HCT116 (cell line): ENCODE measurements around the gene BLTP3A. TPM values are rescaled to one million over a fixed set of nuclear protein-coding genes. Genes with fewer than 3 reads are reported as not detected.

ENCODE experiments used
- ATAC-seq: fragments of 200-7000 bp; cut with Tn5 transposase; 2 replicates; pipeline ENCODE4 v1.9.1; 2020; ENCODE audit warnings: mild to moderate bottlenecking, moderate library complexity
- BruUV-seq: library from RNA; stranded (reverse); fragments of 400-500 nt; replicated peaks from 2 replicates; lab custom pipeline; 2021; lab: Mats Ljungman, UMichigan
- CTCF ChIA-PET: fragments of 300-600 bp; sonication (Branson Sonifier 250); formaldehyde crosslinking; loops from one replicate; lab custom pipeline; 2021; ENCODE audit warnings: antibody characterized with exemption; lab: Charles Lee
- POLR2A ChIA-PET: fragments of 300-600, 350-600 bp; sonication (Branson Sonifier 250); formaldehyde crosslinking; loops from one replicate; lab custom pipeline; 2021; ENCODE audit warnings: antibody characterized with exemption; lab: Charles Lee
- RAD21 ChIA-PET, 2 experiments: fragments of 300-600 bp; sonication (Branson Sonifier 250); formaldehyde crosslinking; loops; one replicate each; lab custom pipeline; 2023; ENCODE audit warnings: low total read pairs in 2 of 2; ENCODE audit not compliant: uncharacterized antibody in 2 of 2, unreplicated experiment in 2 of 2, low non-redundant PET in 1 of 2; lab: Charles Lee
- DNase-seq: peaks from one replicate; pipeline ENCODE4 v3.0.0-alpha.2; 2010; ENCODE audit warnings: low read depth, low spot score
- H2AFZ ChIP-seq: fragments of 200-600 bp; shearing (Covaris generic), sonication (generic); 2 replicates; pipeline ENCODE4 v1.6.1; 2017; ENCODE audit warnings: low read depth, mixed run types, mixed read lengths, antibody characterized with exemption, low read length; ENCODE audit not compliant: poor library complexity, severe bottlenecking
- H3K27ac ChIP-seq: 2 replicates; pipeline ENCODE4 v1.5.1; 2012; ENCODE audit warnings: low read depth, low read length
- H3K27me3 ChIP-seq: fragments of 200-600 bp; sonication (generic); 2 replicates; pipeline ENCODE4 v1.6.1; 2016; ENCODE audit warnings: mixed run types, low read length, mixed read lengths; ENCODE audit not compliant: insufficient read depth
- H3K36me3 ChIP-seq, 2 experiments: fragments of 200-500 bp in 1 of 2; fragments of 200-600 bp in 1 of 2; sonication (Bioruptor generic) in 1 of 2; sonication (generic) in 1 of 2; 2 replicates each; pipeline versions ENCODE4 v1.5.1 to v1.6.1; 2014 to 2016; ENCODE audit warnings: low read length in 2 of 2, inconsistent platforms in 1 of 2, mixed read lengths in 1 of 2, mixed run types in 1 of 2; ENCODE audit not compliant: insufficient read depth in 2 of 2, control insufficient read depth in 1 of 2
- H3K4me1 ChIP-seq, 2 experiments: fragments of 200-600 bp in 1 of 2; sonication (generic) in 1 of 2; 2 replicates each; pipeline versions ENCODE4 v1.5.1 to v1.6.1; 2012 to 2017; ENCODE audit warnings: low read length in 2 of 2, inconsistent platforms in 1 of 2, mild to moderate bottlenecking in 1 of 2, mixed read lengths in 1 of 2, mixed run types in 1 of 2, moderate library complexity in 1 of 2; ENCODE audit not compliant: insufficient read depth in 2 of 2, control insufficient read depth in 1 of 2
- H3K4me2 ChIP-seq: fragments of 200-600 bp; sonication (generic); 2 replicates; pipeline ENCODE4 v1.6.1; 2017; ENCODE audit warnings: mixed run types, low read length, mixed read lengths
- H3K4me3 ChIP-seq, 2 experiments: fragments of 200-600 bp in 1 of 2; sonication (generic) in 1 of 2; replicated peaks in 1 of 2; 2 replicates each; pipeline ENCODE4 v1.5.1; 2011 to 2016; ENCODE audit warnings: low read length in 2 of 2, control low read depth in 1 of 2, low read depth in 1 of 2, mild to moderate bottlenecking in 1 of 2, mixed read lengths in 1 of 2, mixed run types in 1 of 2
- H3K79me2 ChIP-seq: fragments of 200-600 bp; sonication (generic); 2 replicates; pipeline ENCODE4 v1.6.1; 2017; ENCODE audit warnings: mild to moderate bottlenecking, mixed run types, low read length, moderate library complexity, mixed read lengths; ENCODE audit not compliant: insufficient read depth
- H3K9ac ChIP-seq: fragments of 200-600 bp; sonication (generic); 2 replicates; pipeline ENCODE4 v1.6.1; 2016; ENCODE audit warnings: low read length, mixed read lengths
- H3K9me2 ChIP-seq: fragments of 200-600 bp; sonication (generic), shearing (Covaris generic); 2 replicates; pipeline ENCODE4 v1.6.1; 2017; ENCODE audit warnings: mixed run types, mild to moderate bottlenecking, moderate library complexity; ENCODE audit not compliant: insufficient read depth
- H3K9me3 ChIP-seq, 2 experiments: fragments of 200-500 bp in 1 of 2; fragments of 200-600 bp in 1 of 2; sonication (Bioruptor generic) in 1 of 2; sonication (generic) in 1 of 2; 2 replicates each; pipeline ENCODE4 v1.6.1; 2014 to 2017; ENCODE audit warnings: low read length in 2 of 2, mixed read lengths in 2 of 2, inconsistent platforms in 1 of 2, low read depth in 1 of 2, mild to moderate bottlenecking in 1 of 2, mixed run types in 1 of 2, moderate library complexity in 1 of 2; ENCODE audit not compliant: control insufficient read depth in 1 of 2, insufficient read depth in 1 of 2
- H4K20me1 ChIP-seq: fragments of 200-600 bp; sonication (generic), shearing (Covaris generic); 2 replicates; pipeline ENCODE4 v1.6.1; 2017; ENCODE audit warnings: mixed run types, mild to moderate bottlenecking, moderate library complexity; ENCODE audit not compliant: insufficient read depth
- CBX3 ChIP-seq: IDR thresholded peaks from 2 replicates; pipeline ENCODE4 v1.6.1; 2012; ENCODE audit warnings: low read depth
- EGR1 ChIP-seq: IDR thresholded peaks from 2 replicates; pipeline ENCODE4 v1.6.1; 2012; ENCODE audit warnings: low read depth
- ELF1 ChIP-seq: IDR thresholded peaks from 2 replicates; pipeline ENCODE4 v1.6.1; 2012; ENCODE audit warnings: low read depth, borderline replicate concordance
- EZH2 ChIP-seq: fragments of 200-600 bp; sonication (generic); IDR thresholded peaks from 2 replicates; pipeline ENCODE4 v1.6.1; 2017; ENCODE audit warnings: antibody characterized with exemption, mixed run types
- EZH2phosphoT487 ChIP-seq: fragments of 200-600 bp; IDR thresholded peaks from 2 replicates; pipeline ENCODE4 v1.6.1; 2018; ENCODE audit warnings: antibody characterized with exemption, borderline replicate concordance
- FOSL1 ChIP-seq: IDR thresholded peaks from 2 replicates; pipeline ENCODE4 v1.6.1; 2012; ENCODE audit warnings: low read depth
- JUND ChIP-seq: IDR thresholded peaks from 2 replicates; pipeline ENCODE4 v1.6.1; 2012
- POLR2AphosphoS5 ChIP-seq: IDR thresholded peaks from 2 replicates; pipeline ENCODE4 v1.6.1; 2011; ENCODE audit warnings: mild to moderate bottlenecking, low read depth, low read length, moderate library complexity
- RAD21 ChIP-seq: IDR thresholded peaks from 2 replicates; pipeline ENCODE4 v1.6.1; 2012; ENCODE audit warnings: low read depth, mild to moderate bottlenecking
- SIN3A ChIP-seq: IDR thresholded peaks from 2 replicates; pipeline ENCODE4 v1.6.1; 2012; ENCODE audit warnings: low read depth
- SP1 ChIP-seq: IDR thresholded peaks from 2 replicates; pipeline ENCODE4 v1.6.1; 2012; ENCODE audit warnings: low read depth
- ZFX ChIP-seq: fragments of 450-650 bp; IDR thresholded peaks from 2 replicates; pipeline ENCODE4 v1.6.1; 2017
- intact Hi-C: fragments of 100-400 bp; cut with micrococcal nuclease; formaldehyde crosslinking; loops from 2 replicates; pipeline ENCODE4 v1.10.0; 2022
- total RNA-seq: library from RNA; stranded (reverse); gene quantifications from one replicate; pipeline ENCODE4 v1.2.1, GENCODE V29; 2021; ENCODE audit not compliant: unreplicated experiment
- TF ChIP-seq, protein P1 (sequence below): IDR thresholded peaks from 2 replicates; pipeline ENCODE4 v1.6.1; 2012; ENCODE audit warnings: low read depth
- TF ChIP-seq, protein P2 (sequence below), 3 experiments: fragments of 200-600 bp in 1 of 3; sonication (generic) in 1 of 3; IDR thresholded peaks in 2 of 3; conservative IDR thresholded peaks in 1 of 3; 2 replicates each; pipeline ENCODE4 v1.5.1; 2012 to 2017; ENCODE audit warnings: low read depth in 2 of 3, low read length in 2 of 3, antibody characterized with exemption in 1 of 3, borderline replicate concordance in 1 of 3, control low read depth in 1 of 3, mild to moderate bottlenecking in 1 of 3, mixed read lengths in 1 of 3, mixed run types in 1 of 3, moderate library complexity in 1 of 3; ENCODE audit not compliant: insufficient read depth in 1 of 3
- TF ChIP-seq, protein P3 (sequence below): IDR thresholded peaks from 2 replicates; pipeline ENCODE4 v1.6.1; 2012
- TF ChIP-seq, protein P4 (sequence below): IDR thresholded peaks from 2 replicates; pipeline ENCODE4 v1.6.1; 2011; ENCODE audit warnings: mild to moderate bottlenecking, low read length, moderate library complexity; ENCODE audit not compliant: insufficient replicate concordance; ENCODE audit errors: extremely low read depth
- TF ChIP-seq, protein P5 (sequence below): IDR thresholded peaks from 2 replicates; pipeline ENCODE4 v1.6.1; 2012

BLTP3A gene
- total RNA-seq, 1 experiment from 2014 or later, result 21.5 TPM

DNA sequence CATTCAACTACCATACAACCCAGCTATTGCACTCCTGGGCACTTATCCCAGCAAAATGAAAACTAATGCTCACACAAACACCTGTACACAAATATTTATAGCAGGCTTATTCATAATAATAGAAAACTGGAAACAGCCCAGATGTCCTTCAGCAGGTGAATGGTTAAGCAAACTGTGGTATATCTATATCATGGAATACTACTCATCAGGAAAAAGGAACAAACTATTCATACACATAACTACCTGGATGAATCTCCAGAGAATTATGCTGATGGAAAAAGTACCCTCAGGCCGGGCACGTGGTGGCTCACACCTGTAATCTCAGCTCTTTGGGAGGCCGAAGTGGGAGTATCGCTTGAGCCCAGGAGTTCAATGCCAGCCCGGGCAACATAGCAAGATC lies 3.8 kb upstream of the BLTP3A start:
- CTCF ChIA-PET, result no interaction called here
- H3K79me2 ChIP-seq, result peaks cover 12% of the 10 kb centered on the region
- H3K27ac ChIP-seq, result no peak overlapping the region
- no peak overlapping the region for H3K9ac ChIP-seq
- H4K20me1 ChIP-seq, result no peaks in the 10 kb centered on the region
- TF ChIP-seq EZH2 (no peak), EGR1 (no peak), JUND (no peak), FOSL1 (no peak), EZH2phosphoT487 (no peak), POLR2AphosphoS5 (no peak), ELF1 (no peak), SP1 (no peak), CBX3 (no peak), SIN3A (no peak), RAD21 (no peak), ZFX (no peak)
- TF ChIP-seq, protein P1, sequence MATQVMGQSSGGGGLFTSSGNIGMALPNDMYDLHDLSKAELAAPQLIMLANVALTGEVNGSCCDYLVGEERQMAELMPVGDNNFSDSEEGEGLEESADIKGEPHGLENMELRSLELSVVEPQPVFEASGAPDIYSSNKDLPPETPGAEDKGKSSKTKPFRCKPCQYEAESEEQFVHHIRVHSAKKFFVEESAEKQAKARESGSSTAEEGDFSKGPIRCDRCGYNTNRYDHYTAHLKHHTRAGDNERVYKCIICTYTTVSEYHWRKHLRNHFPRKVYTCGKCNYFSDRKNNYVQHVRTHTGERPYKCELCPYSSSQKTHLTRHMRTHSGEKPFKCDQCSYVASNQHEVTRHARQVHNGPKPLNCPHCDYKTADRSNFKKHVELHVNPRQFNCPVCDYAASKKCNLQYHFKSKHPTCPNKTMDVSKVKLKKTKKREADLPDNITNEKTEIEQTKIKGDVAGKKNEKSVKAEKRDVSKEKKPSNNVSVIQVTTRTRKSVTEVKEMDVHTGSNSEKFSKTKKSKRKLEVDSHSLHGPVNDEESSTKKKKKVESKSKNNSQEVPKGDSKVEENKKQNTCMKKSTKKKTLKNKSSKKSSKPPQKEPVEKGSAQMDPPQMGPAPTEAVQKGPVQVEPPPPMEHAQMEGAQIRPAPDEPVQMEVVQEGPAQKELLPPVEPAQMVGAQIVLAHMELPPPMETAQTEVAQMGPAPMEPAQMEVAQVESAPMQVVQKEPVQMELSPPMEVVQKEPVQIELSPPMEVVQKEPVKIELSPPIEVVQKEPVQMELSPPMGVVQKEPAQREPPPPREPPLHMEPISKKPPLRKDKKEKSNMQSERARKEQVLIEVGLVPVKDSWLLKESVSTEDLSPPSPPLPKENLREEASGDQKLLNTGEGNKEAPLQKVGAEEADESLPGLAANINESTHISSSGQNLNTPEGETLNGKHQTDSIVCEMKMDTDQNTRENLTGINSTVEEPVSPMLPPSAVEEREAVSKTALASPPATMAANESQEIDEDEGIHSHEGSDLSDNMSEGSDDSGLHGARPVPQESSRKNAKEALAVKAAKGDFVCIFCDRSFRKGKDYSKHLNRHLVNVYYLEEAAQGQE, result no peak
- TF ChIP-seq, protein P2, sequence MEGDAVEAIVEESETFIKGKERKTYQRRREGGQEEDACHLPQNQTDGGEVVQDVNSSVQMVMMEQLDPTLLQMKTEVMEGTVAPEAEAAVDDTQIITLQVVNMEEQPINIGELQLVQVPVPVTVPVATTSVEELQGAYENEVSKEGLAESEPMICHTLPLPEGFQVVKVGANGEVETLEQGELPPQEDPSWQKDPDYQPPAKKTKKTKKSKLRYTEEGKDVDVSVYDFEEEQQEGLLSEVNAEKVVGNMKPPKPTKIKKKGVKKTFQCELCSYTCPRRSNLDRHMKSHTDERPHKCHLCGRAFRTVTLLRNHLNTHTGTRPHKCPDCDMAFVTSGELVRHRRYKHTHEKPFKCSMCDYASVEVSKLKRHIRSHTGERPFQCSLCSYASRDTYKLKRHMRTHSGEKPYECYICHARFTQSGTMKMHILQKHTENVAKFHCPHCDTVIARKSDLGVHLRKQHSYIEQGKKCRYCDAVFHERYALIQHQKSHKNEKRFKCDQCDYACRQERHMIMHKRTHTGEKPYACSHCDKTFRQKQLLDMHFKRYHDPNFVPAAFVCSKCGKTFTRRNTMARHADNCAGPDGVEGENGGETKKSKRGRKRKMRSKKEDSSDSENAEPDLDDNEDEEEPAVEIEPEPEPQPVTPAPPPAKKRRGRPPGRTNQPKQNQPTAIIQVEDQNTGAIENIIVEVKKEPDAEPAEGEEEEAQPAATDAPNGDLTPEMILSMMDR (IDR thresholded peaks at IDR 0.05 in 2 of 3, conservative IDR thresholded peaks at IDR 0.05 in 1 of 3; ENCODE audit: borderline replicate concordance in 1 of 3, insufficient read depth in 1 of 3, low read depth in 2 of 3, low read length in 2 of 3), result no peak
- TF ChIP-seq, protein P3, sequence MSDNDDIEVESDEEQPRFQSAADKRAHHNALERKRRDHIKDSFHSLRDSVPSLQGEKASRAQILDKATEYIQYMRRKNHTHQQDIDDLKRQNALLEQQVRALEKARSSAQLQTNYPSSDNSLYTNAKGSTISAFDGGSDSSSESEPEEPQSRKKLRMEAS, result no peak
- TF ChIP-seq, protein P4, sequence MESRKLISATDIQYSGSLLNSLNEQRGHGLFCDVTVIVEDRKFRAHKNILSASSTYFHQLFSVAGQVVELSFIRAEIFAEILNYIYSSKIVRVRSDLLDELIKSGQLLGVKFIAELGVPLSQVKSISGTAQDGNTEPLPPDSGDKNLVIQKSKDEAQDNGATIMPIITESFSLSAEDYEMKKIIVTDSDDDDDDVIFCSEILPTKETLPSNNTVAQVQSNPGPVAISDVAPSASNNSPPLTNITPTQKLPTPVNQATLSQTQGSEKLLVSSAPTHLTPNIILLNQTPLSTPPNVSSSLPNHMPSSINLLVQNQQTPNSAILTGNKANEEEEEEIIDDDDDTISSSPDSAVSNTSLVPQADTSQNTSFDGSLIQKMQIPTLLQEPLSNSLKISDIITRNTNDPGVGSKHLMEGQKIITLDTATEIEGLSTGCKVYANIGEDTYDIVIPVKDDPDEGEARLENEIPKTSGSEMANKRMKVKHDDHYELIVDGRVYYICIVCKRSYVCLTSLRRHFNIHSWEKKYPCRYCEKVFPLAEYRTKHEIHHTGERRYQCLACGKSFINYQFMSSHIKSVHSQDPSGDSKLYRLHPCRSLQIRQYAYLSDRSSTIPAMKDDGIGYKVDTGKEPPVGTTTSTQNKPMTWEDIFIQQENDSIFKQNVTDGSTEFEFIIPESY, result no peak
- TF ChIP-seq, protein P5, sequence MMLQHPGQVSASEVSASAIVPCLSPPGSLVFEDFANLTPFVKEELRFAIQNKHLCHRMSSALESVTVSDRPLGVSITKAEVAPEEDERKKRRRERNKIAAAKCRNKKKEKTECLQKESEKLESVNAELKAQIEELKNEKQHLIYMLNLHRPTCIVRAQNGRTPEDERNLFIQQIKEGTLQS, result no peak
- H3K4me1 ChIP-seq, result peaks cover 2 to 12% of the 10 kb centered on the region in 2 experiments; a peak in 3 of 4 replicates
- H3K36me3 ChIP-seq, result no peaks in the 10 kb centered on the region
- no peaks in the 10 kb centered on the region for H3K27me3 ChIP-seq
- no peak overlapping the region for H2AFZ ChIP-seq
- BruUV-seq, result no TSS peak
- intact Hi-C loops, result no loop called here
- POLR2A ChIA-PET, result no interaction called here
- no peak for ATAC-seq
- no peak overlapping the region for H3K4me3 ChIP-seq
- H3K9me3 ChIP-seq, result no peaks in the 10 kb centered on the region
- no peak for DNase-seq
- no peaks in the 10 kb centered on the region for H3K9me2 ChIP-seq
- RAD21 ChIA-PET, result no interaction called here
- H3K4me2 ChIP-seq, result no peak overlapping the region
